Right renal pelvis (tissue), 4 donors: ENCODE measurements around the gene DYSF. TPM values are rescaled to one million over a fixed set of nuclear protein-coding genes. Genes with fewer than 3 reads are reported as not detected.

Source experiments
- polyA plus RNA-seq, 4 donors: library from polyadenylated mRNA; unstranded; fragments of 120-200 nt; gene quantifications; one replicate each; pipeline ENCODE4 v1.2.1, GENCODE V29; 2013; ENCODE audit not compliant: insufficient read length in 4 of 4

DYSF gene
- polyA plus RNA-seq, 4 donors, result 17.1 to 22.6 (median 18.4) TPM

Other genes starting within 250 kb of the DYSF start
- 10 to 100 TPM; 16.8 to 19.7 (median 18.2) TPM for gene PAIP2B, start 226.5 kb upstream of the DYSF start, polyA plus RNA-seq
- 100 to 1,000 TPM; 182 to 223 (median 200) TPM for gene ZNF638, start 121.8 kb upstream of the DYSF start, polyA plus RNA-seq